SJSA1 (cell line): Measurements from ENCODE around the gene ZNF582. TPM values are rescaled to one million over a fixed set of nuclear protein-coding genes. Genes with fewer than 3 reads are reported as not detected.
"Not testable (repeated sequence)": the region's sequence is repeated elsewhere in the genome, so short reads cannot be mapped to it uniquely, and the experiment has no call there.

Experiments
- DNase-seq, 2 experiments: peaks; one replicate each; pipeline ENCODE4 v3.0.0-alpha.2; 2015 to 2020; ENCODE audit warnings: low spot score in 2 of 2, low read depth in 1 of 2
- H3K27ac ChIP-seq: fragments of 250-450 bp; sonication (Bioruptor Pico); 2 replicates; pipeline ENCODE4 v1.5.1; 2020; ENCODE audit warnings: mild to moderate bottlenecking, moderate library complexity
- H3K27me3 ChIP-seq: fragments of 250-450 bp; sonication (Bioruptor Pico); replicated peaks from 2 replicates; pipeline ENCODE4 v1.5.1; 2020; ENCODE audit warnings: mild to moderate bottlenecking, moderate library complexity
- H3K36me3 ChIP-seq: fragments of 250-450 bp; sonication (Bioruptor Pico); 2 replicates; pipeline ENCODE4 v1.5.1; 2020; ENCODE audit warnings: mild to moderate bottlenecking
- H3K4me1 ChIP-seq: fragments of 250-450 bp; sonication (Bioruptor Pico); replicated peaks from 2 replicates; pipeline ENCODE4 v1.6.1; 2021; ENCODE audit warnings: mild to moderate bottlenecking
- H3K4me3 ChIP-seq: fragments of 250-450 bp; sonication (Bioruptor Pico); 2 replicates; pipeline ENCODE4 v1.5.1; 2020; ENCODE audit warnings: mild to moderate bottlenecking
- H3K9me3 ChIP-seq: fragments of 250-450 bp; sonication (Bioruptor Pico); replicated peaks from 2 replicates; pipeline ENCODE4 v1.5.1; 2020; ENCODE audit warnings: mild to moderate bottlenecking
- total RNA-seq: library from RNA; depleted of rRNA; stranded (reverse); fragments of >200 nt; shearing (Covaris generic); gene quantifications from 2 replicates; pipeline ENCODE4 v1.2.3, GENCODE V29; 2014; rRNA removed

Gene ZNF582
- total RNA-seq, 1 experiment from 2014 or later: 0.87 TPM

DNA sequence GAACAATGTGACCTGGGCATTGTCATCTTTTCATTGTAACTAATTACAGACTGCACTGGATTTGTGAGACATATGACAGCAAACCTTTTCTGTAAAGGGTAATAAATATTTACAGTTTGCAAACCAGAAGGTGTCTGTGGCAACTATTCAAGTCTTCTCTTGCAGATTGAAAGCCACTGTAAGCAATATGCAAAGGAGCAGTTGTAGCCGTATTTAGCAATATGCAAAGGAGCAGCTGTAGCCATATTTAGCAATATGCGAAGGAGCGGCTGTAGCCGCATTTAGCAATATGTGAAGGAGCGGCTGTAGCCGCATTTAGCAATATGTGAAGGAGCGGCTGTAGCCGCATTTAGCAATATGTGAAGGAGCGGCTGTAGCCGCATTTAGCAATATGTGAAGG lies 54.3 kb downstream of the ZNF582 start:
- H3K27me3 ChIP-seq, H3K9me3 ChIP-seq, H3K4me3 ChIP-seq, H3K27ac ChIP-seq, H3K36me3 ChIP-seq, H3K4me1 ChIP-seq, DNase-seq: not testable (repeated sequence)

DNA sequence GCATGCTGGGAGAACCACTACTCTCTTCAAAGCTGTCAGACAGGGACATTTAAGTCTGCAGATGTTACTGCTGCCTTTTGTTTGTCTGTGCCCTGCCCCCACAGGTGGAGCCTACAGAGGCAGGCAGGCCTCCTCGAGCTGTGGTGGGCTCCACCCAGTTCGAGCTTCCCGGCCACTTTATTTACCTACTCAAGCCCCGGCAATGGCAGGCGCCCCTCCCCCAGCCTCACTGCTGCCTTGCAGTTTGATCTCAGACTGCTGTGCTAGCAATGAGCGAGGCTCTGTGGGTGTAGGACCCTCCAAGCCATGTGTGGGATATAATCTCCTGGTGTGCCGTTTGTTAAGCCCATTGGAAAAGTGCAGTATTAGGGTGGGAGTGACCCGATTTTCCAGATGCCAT lies 56.3 kb downstream of the ZNF582 start:
- H3K36me3 ChIP-seq, H3K4me1 ChIP-seq, DNase-seq, H3K27ac ChIP-seq, H3K9me3 ChIP-seq, H3K27me3 ChIP-seq, H3K4me3 ChIP-seq: not testable (repeated sequence)

GRCh38 chr19:56335371-56335770 lies 58.0 kb downstream of the ZNF582 start:
- not testable (repeated sequence) for H3K27ac ChIP-seq, DNase-seq, H3K4me1 ChIP-seq, H3K9me3 ChIP-seq, H3K36me3 ChIP-seq, H3K4me3 ChIP-seq, H3K27me3 ChIP-seq

GRCh38 chr19:56333506-56333905 lies 59.8 kb downstream of the ZNF582 start:
- Histone ChIP-seq H3K4me3 (no peak overlapping the region), H3K4me1 (no peaks in the 10 kb centered on the region), H3K9me3 (no peaks in the 10 kb centered on the region), H3K27ac (no peak overlapping the region), H3K27me3 (no peaks in the 10 kb centered on the region), H3K36me3 (no peaks in the 10 kb centered on the region)
- DNase-seq: peak in 1 of 2 experiments; percentile 14

Other genes starting within 250 kb of the ZNF582 start
- gene GALP, start 217.5 kb downstream of the ZNF582 start, total RNA-seq: not detected in 2 replicates
- gene ZSCAN5B, start 195.8 kb downstream of the ZNF582 start, total RNA-seq: not detected in 2 replicates
- not detected in 2 replicates for gene ZSCAN5C, start 191.3 kb downstream of the ZNF582 start, total RNA-seq
- not detected in 2 replicates for gene EDDM13, start 120.8 kb downstream of the ZNF582 start, total RNA-seq
- gene ZSCAN5A, start 78.7 kb downstream of the ZNF582 start, total RNA-seq: 9.7 TPM in 1 of 2 replicates, not detected in the other
- gene ZNF583, start 10.8 kb upstream of the ZNF582 start, total RNA-seq: 1.9 and 14.0 TPM in 2 replicates
- gene ZNF667, start 83.8 kb upstream of the ZNF582 start, total RNA-seq: not detected in 2 replicates
- 0.03 TPM in 1 of 2 replicates, not detected in the other for gene ZNF471, start 114.3 kb upstream of the ZNF582 start, total RNA-seq
- gene ZFP28, start 145.4 kb upstream of the ZNF582 start, total RNA-seq: 1.4 and 28.1 TPM in 2 replicates
- 0.60 and 2.3 TPM in 2 replicates for gene ZNF470, start 173.9 kb upstream of the ZNF582 start, total RNA-seq
- 4.4 and 7.4 TPM in 2 replicates for gene ZNF71, start 201.8 kb upstream of the ZNF582 start, total RNA-seq
- 0.45 TPM in 1 of 2 replicates, not detected in the other for gene SMIM17, start 249.6 kb upstream of the ZNF582 start, total RNA-seq